Measurements from ENCODE around the gene NHERF1.

NHERF1 gene

DNA sequence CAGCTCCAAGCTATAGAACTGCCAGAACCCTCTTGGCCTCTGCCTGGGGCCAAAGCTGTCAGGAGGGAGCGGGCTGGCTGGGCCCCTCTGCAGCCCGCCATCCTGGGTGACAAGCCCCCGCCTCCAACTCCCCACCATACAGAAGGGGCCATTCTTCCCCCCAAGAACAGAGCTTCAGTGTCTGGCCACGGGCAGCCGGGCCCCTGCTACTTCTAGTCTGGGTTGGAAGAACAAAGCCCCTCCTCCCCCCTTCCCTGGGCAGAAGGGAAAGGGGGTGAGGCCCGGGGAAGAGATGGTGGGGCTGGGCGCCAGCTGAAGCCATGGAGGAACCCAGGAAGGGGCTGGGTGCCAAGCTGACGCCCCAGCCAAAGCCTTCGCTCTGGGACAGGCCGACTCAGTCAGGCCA, 18.7 kb downstream of the NHERF1 start:
- no peaks in the 10 kb centered on the region for H3K9me3 ChIP-seq (ENCODE audit: severe bottlenecking)
- no peaks in the 10 kb centered on the region for H3K27me3 ChIP-seq (ENCODE audit: insufficient read depth, low read depth, severe bottlenecking)
- no peak overlapping the region for H3K27ac ChIP-seq
- peaks cover 93% of the 10 kb centered on the region for H3K36me3 ChIP-seq
- DNase-seq = no peak
- TF ChIP-seq, protein P1, sequence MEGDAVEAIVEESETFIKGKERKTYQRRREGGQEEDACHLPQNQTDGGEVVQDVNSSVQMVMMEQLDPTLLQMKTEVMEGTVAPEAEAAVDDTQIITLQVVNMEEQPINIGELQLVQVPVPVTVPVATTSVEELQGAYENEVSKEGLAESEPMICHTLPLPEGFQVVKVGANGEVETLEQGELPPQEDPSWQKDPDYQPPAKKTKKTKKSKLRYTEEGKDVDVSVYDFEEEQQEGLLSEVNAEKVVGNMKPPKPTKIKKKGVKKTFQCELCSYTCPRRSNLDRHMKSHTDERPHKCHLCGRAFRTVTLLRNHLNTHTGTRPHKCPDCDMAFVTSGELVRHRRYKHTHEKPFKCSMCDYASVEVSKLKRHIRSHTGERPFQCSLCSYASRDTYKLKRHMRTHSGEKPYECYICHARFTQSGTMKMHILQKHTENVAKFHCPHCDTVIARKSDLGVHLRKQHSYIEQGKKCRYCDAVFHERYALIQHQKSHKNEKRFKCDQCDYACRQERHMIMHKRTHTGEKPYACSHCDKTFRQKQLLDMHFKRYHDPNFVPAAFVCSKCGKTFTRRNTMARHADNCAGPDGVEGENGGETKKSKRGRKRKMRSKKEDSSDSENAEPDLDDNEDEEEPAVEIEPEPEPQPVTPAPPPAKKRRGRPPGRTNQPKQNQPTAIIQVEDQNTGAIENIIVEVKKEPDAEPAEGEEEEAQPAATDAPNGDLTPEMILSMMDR (IDR thresholded peaks at IDR 0.05; ENCODE audit: low read depth, low read length) = no peak
- no peak overlapping the region for H3K4me3 ChIP-seq (ENCODE audit: low read depth, low read length)

DNA sequence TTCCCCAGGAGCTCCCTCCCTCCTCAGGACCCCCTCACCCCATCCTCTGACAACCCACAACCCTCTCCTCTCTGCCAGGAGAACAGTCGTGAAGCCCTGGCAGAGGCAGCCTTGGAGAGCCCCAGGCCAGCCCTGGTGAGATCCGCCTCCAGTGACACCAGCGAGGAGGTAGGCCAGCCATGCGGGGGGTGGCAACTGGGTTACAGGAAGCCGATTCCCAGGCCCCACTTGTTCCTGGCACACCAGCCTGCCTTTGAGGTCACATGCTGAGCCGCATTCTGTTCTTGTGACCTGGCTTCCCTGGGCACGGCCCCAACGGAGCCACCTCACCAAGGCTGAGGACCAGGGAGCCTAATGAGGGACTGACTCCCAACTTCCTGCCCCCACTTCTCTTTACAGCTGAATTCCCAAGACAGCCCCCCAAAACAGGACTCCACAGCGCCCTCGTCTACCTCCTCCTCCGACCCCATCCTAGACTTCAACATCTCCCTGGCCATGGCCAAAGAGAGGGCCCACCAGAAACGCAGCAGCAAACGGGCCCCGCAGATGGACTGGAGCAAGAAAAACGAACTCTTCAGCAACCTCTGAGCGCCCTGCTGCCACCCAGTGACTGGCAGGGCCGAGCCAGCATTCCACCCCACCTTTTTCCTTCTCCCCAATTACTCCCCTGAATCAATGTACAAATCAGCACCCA, 19.8 kb downstream of the NHERF1 start:
- Histone ChIP-seq H3K9me3 (ENCODE audit: severe bottlenecking) (no peaks in the 10 kb centered on the region), H3K27ac (peak overlapping the region; percentile 27; the same call in 1 of the 2 replicates), H3K27me3 (ENCODE audit: insufficient read depth, low read depth, severe bottlenecking) (no peaks in the 10 kb centered on the region), H3K4me3 (ENCODE audit: low read depth, low read length) (no peak overlapping the region), H3K36me3 (peaks cover 96% of the 10 kb centered on the region)
- TF ChIP-seq, protein P1 (IDR thresholded peaks at IDR 0.05; ENCODE audit: low read depth, low read length) = no peak
- DNase-seq = no peak

DNA sequence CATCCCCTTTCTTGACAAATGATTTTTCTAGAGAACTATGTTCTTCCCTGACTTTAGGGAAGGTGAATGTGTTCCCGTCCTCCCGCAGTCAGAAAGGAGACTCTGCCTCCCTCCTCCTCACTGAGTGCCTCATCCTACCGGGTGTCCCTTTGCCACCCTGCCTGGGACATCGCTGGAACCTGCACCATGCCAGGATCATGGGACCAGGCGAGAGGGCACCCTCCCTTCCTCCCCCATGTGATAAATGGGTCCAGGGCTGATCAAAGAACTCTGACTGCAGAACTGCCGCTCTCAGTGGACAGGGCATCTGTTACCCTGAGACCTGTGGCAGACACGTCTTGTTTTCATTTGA, 20.3 kb downstream of the NHERF1 start:
- H3K9me3 ChIP-seq (ENCODE audit: severe bottlenecking) = no peaks in the 10 kb centered on the region
- TF ChIP-seq, protein P1 (IDR thresholded peaks at IDR 0.05; ENCODE audit: low read depth, low read length) = no peak
- no peaks in the 10 kb centered on the region for H3K27me3 ChIP-seq (ENCODE audit: insufficient read depth, low read depth, severe bottlenecking)
- DNase-seq = no peak
- peak overlapping the region; percentile 21; the same call in 1 of the 2 replicates for H3K27ac ChIP-seq
- no peak overlapping the region for H3K4me3 ChIP-seq (ENCODE audit: low read depth, low read length)
- peaks cover 98% of the 10 kb centered on the region for H3K36me3 ChIP-seq

DNA sequence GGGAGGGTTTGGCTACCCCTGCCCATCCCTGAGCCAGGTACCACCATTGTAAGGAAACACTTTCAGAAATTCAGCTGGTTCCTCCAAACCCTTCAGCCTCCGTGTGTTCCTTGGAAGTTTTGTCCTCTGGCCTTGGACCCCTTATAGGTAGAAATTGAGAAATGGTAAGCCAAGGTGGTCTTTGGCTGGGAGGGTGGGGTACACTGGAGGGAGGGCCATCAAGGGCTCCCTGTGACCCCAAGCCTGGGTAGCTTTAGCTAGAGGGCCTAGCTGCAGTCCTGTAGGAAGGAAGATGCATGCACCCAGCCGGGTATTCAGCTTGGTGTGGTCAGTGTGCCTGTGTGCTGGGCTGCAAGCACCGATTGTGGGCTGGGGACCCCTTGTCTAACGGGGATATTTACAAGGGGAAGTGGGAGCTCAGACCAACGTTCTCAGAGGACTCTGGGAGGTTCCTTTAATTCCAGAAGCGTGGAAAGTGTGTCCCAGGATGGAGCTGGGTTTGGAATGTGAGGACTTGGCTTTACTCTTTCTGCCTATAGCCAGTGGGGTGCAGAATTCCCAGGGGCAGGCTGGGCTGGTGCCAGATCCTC, 20.9 kb downstream of the NHERF1 start:
- no peaks in the 10 kb centered on the region for H3K27me3 ChIP-seq (ENCODE audit: insufficient read depth, low read depth, severe bottlenecking)
- H3K4me3 ChIP-seq (ENCODE audit: low read depth, low read length) = no peak overlapping the region
- TF ChIP-seq, protein P1 (IDR thresholded peaks at IDR 0.05; ENCODE audit: low read depth, low read length) = no peak
- peaks cover 98% of the 10 kb centered on the region for H3K36me3 ChIP-seq
- no peaks in the 10 kb centered on the region for H3K9me3 ChIP-seq (ENCODE audit: severe bottlenecking)
- H3K27ac ChIP-seq = 0 out of 2 replicates have a peak overlapping the region, but pooled peaks have one; percentile 21
- no peak for DNase-seq

DNA sequence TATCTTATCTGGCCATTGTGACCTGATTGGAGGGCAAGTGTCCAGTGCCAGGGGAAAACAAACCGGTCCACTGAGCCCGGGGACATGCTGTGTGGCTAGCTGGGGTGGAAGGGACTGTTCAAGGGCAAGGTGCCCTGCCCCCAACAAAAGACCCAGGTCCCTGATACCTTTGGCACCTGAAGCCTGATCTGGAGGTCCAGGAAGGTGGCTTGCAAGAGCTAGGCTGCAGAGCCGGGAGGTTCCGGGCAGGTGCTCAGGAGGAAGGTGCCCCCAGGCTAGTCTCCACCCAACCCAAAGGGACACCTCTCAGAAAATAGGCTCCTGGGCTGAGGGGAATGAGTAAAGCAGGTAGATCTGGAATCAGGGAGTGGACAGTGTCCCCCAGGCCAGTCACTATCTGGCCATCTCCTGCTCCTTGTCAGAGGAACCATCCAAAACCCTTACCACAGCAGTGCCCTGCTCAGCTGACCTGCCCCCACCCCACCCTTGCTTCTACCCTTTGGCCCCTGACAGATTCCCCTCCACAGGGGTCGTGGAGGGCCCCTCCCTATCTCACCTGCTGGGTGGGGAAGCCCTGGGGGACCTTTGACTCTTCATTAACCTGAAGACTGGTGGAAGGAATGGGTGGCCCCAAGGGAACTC, 21.5 kb downstream of the NHERF1 start:
- no peaks in the 10 kb centered on the region for H3K27me3 ChIP-seq (ENCODE audit: insufficient read depth, low read depth, severe bottlenecking)
- H3K36me3 ChIP-seq = peaks cover 92% of the 10 kb centered on the region
- DNase-seq = no peak
- H3K4me3 ChIP-seq (ENCODE audit: low read depth, low read length) = no peak overlapping the region
- TF ChIP-seq, protein P1 (IDR thresholded peaks at IDR 0.05; ENCODE audit: low read depth, low read length) = no peak
- H3K27ac ChIP-seq = peak overlapping the region; percentile 28
- H3K9me3 ChIP-seq (ENCODE audit: severe bottlenecking) = no peaks in the 10 kb centered on the region

All from WERI-Rb-1 (cell line).